ENCODE measurements around the gene LYZL6.

The LYZL6 gene, protein sequence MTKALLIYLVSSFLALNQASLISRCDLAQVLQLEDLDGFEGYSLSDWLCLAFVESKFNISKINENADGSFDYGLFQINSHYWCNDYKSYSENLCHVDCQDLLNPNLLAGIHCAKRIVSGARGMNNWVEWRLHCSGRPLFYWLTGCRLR

DNA sequence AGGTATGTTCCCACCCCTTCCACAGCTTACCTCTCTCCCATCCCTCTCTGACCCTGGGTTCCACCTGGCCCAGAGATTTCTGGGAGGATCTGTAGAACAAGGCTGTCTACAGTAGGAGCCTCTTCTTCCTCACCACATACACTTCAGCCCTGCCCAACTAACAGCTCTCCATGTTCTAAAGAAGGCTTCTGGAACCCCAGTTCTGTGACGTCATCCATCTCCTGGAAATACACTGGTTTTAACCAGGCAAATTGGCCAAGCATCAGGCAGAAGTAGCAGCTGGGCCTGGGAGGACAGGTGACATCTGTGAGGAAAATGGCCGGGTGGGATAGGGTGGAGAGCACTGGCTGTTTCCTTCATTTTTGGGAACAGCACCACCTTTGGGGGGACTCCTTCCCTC is at the start of gene LYZL6:
LYZL6 (minus strand) TSS at position 177 of the 400 bp plus-strand sequence. CDS start 4,357 bp downstream, outside the sequence.
- DNase-seq (ENCODE audit: low read depth in 2 of 3, low spot score in 2 of 3): no peak

DNA sequence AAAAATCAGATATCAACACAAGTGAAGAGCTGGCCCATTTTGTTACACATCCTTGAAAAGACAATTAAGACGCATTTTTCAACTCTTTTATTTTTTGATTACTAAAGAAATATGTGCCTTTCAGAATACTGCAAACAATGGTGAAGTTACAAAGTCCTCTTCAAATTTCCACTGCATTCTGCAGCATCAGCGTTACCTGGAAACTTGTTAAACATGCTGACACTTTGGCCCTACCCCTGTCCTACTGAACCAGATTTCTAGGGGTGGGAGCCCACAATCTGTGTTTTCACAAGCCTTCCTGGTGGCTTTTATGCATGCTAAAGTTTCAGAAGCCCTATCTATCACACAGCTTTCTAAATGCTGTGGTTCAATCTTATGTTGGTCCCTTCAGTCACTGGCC is 47.6 kb upstream of the LYZL6 start:
- no peak for DNase-seq (ENCODE audit: low read depth in 2 of 3, low spot score in 2 of 3)

DNA sequence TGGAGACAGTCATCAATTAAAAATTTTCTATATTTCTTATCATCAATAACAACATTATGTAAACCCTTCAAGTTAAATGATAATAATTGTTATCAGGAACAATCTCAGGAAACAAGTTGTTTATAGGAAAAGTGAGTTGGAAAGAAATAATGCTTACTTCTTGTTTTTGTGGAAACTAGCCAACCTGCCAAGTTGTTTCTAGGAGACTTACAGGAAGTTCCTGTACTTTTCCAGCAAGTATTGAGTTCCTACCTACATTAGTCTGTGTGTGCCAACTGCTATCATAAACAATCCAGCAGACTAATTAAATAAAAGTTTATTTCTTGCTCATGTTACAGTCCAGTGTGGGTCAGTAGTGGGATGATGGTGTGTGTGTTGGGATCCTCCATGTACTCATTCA is 44.7 kb upstream of the LYZL6 start:
- DNase-seq (ENCODE audit: low read depth in 2 of 3, low spot score in 2 of 3): no peak

DNA sequence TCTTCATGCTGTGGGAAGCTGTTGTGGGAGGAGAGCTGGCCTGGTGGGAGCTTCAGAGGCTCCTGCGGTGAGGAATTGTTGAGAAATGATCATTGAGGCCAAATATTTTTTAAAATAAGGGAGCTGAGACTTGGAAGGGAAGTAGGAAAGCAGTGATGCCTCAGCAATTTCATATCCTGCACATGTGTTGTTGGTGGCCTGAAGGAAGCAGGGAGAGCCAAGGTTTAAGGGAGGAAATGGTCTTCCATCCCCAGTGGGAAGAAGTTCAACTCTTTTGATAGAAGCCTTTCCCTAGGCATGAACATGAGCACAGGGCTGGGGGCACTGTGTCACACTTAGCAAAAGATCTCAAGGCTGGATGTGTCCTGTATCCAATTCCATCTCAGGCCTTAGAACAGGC is 43.1 kb upstream of the LYZL6 start, which contains the start of gene CCL14:
CCL14 (minus strand) TSS at position 87 of the 400 bp plus-strand sequence; CDS start at position 7, 80 bp downstream.
- no peak for DNase-seq (ENCODE audit: low read depth in 2 of 3, low spot score in 2 of 3)

DNA sequence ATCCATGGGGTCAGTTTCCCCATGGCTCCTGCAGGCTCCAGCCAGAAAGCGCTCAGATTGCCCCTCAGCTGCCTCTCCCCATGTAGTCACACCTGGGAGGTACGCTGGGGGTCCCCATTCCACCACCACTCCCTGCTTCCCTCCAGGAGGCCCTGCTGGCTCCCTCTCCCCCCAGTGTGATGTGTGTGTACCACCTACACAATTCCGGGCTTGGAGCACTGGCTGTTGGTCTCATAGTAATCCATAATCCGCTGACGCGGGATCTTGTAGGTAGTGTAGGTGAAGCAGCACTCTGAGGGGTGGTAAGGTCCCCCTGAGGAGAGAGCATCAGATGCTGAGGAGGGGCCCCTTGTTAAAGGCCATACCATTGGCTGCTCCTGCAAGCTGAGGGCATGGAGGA is 40.6 kb upstream of the LYZL6 start:
- no peak for DNase-seq (ENCODE audit: low read depth in 2 of 3, low spot score in 2 of 3)

DNA sequence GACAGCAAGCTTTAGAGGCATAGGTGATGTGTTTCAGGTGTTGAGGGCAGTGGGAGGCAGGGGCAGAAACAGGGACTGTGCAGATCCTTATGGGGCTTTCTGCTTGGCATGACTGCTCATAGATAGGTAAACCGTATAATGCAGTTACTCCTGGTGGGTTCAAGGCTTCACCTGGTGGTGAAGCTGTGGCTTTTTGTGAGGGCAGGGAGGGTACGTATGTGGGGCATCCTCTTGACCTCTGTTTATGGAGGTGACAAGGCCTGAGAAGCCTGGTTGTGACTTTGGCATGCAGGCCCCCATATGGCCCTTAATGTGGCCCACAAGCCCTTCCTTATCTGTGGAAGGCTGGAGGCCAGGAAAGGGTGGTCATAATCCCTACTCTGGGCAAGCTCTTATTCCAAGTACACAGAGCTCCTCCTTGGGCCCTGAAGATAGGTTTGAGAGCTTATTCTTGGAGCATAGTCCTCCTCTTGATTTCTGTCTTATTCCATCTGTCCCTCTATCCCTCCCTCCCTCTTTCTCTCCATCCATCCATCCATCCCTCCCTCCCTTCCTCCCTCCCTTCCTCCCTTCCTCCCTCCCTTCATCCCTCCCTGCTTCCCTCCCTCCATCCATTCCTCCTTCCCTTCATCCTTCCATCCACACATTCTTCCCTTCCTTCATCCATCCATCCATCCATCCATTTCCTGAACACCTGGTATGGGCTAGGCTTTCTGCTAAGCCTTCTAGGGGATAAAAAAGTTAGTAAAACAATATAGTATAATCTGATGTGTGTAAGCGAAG is 39.1 kb upstream of the LYZL6 start:
- no peak for DNase-seq (ENCODE audit: low read depth in 2 of 3, low spot score in 2 of 3)

DNA sequence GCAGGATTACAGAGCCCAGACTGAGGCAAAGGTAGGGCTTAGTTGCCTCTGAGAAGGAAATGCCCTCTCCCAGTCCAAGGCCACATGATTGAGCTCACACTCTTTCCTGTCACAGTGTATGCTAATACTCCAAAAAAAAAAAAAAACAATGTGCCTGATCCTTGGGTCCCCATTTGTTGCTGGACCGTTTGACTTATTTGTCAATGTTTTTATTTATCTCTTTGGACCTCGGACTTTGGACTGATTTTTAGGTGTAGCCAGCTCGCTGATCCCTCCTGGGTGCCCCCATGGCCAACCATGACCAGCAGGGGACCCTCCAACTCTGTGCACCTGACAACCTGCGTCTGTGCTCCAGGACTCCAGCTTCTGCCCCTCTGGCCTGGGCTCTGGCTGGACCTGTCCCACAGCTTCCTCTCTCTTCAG is 38.4 kb upstream of the LYZL6 start:
- no peak for DNase-seq (ENCODE audit: low read depth in 2 of 3, low spot score in 2 of 3)

DNA sequence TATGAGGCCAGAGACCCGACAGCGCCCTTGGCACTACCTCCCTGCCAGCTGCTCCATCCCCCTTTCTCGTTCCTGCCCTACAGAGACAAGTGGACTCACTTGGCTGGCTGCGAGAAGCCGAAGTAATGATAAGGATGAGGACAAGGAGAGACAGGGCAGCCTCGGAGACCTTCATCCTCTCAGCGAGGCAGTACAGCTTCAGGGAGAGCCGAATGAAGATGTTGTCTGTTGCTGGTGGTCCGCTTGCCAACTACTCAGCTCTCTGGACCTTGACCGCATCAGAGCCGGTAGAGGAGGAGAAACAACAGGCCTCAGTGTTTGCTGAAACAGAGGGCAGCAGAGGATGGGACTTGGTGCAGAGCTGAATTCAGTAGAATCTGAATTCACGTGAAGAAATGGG is 37.7 kb upstream of the LYZL6 start, which contains the start of gene CCL16:
CCL16 (minus strand) TSS at position 252 of the 400 bp plus-strand sequence; CDS start at position 175, 77 bp downstream.
- no peak for DNase-seq (ENCODE audit: low read depth in 2 of 3, low spot score in 2 of 3)

DNA sequence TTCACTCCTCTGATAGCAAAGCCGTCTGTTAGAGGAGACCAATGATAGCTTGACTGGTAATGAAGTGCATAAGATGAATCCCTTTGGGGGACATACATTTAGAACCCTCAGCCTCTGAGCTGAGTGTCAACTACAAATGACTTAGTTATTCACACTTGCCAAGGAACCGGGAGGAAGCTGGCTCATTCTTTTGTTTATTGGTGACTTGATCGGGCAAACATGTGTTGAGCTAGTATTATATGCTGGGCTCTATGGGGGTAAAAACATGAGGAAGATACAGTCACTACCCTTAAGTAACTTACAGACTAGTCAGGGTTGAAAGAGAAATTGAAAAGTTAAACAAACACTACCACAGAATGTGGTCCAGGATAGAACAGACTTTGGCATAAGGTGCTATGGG is 34.8 kb upstream of the LYZL6 start:
- no peak for DNase-seq (ENCODE audit: low read depth in 2 of 3, low spot score in 2 of 3)

DNA sequence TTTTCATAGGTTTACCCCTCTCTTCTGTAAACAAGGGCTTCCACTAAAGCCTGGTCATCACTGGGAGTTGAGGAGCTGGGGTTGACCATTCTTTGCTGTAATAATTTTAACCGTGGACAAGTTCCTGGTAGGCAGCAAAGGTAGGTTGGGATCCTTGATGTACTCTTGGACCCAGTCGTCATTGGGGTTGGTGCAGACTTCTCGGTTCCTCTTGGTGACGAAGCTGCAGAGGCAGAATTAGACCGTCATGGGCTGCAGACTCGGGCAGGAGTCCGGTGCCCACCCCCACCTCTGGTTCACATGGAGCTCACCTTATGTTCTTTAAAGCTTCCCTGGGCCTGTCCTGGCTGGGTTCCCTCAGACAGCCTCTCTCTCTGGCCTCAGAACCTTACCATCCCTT is 34.0 kb upstream of the LYZL6 start:
- DNase-seq (ENCODE audit: low read depth in 2 of 3, low spot score in 2 of 3): no peak

DNA sequence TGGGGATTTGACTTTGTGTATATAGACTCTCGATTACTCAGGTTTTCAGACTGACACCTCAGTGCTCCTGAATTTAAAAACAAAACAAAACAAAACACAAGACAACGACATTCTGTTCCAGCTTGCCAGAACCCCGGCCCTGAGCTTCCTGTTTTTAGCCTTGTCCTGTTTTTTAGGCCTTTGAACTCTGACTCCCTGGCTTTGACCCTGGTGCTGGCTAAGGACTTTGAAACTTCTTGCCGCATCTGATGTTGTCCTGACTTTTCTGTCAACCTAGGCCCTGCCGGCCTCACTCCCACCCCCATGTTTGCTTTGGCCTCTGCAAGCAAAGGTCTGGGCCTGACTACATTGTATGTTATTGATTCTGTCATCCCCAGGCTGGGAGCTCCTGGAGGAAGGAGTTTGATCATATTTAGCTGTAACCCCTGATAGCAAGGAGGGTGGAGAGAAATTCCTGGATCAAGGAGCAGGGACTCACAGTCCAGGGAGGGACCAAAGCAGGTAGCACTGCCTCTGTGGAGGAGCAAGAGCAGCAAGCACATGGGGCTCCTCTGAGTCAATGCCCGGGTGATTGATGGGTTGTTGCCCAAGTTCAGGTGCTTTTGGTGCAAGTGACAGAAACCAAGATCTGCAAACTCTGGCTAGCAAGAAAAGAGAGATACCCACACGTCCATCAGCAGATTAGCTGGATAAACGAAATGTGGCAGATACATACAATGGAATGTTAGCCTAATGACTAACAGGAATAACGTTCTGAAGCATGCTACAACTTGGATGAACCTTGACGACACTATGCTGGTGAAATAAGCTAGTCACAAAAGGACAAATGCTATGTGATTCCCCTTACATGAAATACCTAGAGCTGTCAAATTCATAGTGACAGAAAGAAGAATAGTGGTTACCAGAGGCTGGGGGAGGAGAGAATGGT is 30.1 kb upstream of the LYZL6 start:
- no peak for DNase-seq (ENCODE audit: low read depth in 2 of 3, low spot score in 2 of 3)

DNA sequence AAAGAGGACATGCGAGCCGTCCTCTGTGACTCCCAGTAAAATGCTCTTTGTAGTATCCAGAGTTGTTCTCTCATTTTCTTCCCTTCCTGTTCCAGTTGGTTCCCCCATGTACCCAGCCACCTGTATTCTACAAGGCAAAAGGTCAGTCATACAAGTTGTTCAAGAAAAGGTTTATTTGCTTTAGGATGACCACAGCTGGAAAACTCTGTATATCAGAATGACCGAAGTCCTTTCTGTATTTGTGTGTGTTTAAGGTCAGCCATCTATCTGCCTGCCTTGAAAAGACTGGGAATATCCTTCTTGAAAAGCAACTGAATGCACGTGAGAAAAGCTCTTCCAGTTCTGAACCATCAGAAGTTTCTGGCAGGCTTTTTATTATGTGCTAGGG is 29.4 kb upstream of the LYZL6 start:
- no peak for DNase-seq (ENCODE audit: low read depth in 2 of 3, low spot score in 2 of 3)

DNA sequence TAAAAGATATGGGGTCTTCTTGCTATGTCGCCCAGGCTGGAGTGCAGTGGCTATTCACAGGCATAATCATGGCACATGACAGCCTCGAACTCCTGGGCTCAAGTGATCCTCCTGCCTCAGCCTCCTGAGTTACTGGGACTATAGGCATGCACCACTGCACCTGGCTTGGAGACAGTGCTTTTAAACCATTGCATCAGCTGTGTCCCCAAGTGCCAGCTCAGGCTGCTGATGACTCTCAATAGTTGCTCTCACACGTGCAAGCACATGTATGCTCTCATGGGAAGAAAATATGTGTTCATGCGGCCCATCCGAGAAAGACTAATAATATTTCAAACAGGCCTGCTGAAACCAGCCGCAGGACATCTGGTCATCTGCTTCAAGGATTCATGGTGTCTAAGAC is 29.0 kb upstream of the LYZL6 start:
- no peak for DNase-seq (ENCODE audit: low read depth in 2 of 3, low spot score in 2 of 3)

DNA sequence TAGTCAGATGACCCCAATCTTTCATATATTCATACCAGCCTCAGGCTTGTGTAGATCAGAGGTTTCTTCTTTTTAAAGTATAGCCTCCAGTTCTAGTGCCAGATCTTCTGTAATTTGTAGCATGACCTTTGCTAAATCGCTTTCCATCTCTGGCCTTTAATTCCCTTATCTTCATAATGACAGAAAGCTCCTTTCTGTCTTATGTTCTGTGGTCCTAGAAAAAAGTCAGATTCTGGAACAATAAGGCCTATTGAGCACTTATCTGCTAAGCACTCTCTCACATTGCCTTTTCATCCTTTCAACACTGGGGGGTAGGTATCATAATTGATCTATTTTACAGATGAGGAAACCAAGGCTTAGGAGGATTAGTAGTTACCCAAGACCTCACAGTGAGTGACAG is 28.6 kb upstream of the LYZL6 start:
- no peak for DNase-seq (ENCODE audit: low read depth in 2 of 3, low spot score in 2 of 3)

DNA sequence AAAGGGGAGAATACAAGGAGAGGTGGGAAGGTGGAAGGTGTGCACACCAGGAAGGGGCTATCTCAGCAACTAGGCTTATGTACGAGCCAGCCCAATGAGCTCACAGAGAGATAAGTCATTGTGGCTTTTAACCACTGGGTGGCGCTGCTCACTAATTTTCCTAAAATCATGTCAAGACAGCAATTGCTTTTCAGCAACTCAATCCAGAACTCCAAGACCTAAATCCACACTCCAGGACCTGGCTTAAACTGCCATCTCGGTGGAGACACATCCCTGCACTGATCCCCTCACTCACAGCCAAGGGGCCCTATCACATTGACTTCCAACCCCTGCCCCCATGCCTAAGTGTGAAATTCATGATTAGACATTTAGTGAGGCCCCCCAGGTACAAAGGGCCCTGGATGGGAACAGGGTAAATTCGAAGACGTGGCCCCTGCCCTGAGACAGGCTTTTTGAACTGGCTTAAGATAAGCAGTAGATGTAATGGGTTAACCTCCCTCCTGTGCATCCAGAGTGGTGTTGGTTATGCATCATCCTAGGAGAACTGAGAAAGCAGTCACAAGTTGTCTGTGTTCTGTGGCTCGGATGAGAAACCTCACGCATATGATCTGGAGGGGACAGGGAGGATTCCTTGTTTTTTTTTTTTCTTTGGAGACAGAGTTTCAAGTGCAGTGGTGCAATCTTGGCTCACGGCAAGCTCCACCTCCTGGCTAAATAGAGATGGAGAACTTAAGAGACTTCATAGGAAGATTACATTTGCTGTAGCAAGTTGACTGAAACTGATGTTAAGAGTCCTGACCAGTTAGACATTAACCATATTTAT is 26.3 kb upstream of the LYZL6 start:
- peak; percentile 23 to 63 (median 53) for DNase-seq (ENCODE audit: low read depth in 2 of 3, low spot score in 2 of 3)

DNA sequence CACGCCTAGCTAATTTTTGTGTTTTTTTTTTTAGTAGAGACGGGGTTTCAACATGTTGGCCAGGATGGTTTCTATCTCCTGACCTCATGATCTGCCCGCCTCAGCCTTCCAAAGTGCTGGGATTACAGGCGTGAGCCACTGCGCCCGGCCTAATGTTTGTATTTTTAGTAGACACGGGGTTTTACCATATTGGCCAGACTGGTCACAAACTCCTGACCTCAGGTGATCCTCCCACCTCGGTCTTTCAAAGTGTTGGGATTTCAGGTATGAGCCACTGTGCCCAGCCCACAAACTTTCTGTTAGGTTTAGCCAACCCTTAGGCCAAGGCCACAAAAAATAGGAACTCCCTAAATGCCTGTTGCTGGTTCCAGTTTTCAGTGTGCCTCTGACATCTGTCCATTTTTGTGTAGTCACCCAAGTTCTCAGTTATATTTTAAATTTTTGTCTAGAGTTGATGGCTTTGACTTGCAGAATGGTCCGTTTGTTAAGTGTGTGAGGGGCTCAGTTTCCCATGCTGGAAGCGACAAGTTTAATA is 25.1 kb upstream of the LYZL6 start:
- DNase-seq (ENCODE audit: low read depth in 2 of 3, low spot score in 2 of 3): no peak

DNA sequence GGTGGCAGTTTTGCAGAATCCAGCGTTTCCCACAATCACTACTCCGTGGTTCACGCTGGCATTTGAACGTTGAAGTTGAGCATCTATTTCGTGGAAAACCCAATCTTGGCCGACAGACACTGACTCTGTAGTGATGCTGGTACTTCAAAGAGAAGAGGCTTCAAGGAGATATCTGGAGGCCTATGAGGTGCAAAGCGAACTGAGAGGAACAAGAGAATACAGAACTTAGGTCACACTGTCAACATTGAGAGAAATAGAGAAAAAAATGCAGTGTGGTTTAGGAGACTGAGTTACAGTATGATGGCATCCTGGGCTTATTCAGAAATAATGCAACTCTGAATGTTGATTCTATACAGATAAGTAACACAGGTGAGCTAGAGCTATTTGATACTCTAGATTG is 21.8 kb upstream of the LYZL6 start:
- no peak for DNase-seq (ENCODE audit: low read depth in 2 of 3, low spot score in 2 of 3)

DNA sequence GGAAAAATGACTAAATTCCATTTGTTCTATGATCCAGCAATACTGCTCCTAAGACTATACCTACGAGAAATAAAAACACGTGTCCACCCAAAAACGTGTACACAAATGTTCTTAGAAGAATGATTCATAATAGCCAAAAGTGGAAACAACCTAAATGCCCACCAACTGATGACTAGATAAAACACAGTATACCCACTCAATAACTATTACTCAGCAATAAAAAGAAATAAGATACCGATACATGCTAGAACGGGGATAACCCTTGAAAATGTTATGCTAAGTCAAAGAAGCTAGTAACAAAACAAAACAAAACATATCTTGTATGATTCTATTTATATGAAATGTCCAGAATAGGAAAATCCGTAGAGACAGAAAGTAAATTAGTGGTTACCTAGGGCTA is 20.1 kb upstream of the LYZL6 start:
- DNase-seq (ENCODE audit: low read depth in 2 of 3, low spot score in 2 of 3): no peak

DNA sequence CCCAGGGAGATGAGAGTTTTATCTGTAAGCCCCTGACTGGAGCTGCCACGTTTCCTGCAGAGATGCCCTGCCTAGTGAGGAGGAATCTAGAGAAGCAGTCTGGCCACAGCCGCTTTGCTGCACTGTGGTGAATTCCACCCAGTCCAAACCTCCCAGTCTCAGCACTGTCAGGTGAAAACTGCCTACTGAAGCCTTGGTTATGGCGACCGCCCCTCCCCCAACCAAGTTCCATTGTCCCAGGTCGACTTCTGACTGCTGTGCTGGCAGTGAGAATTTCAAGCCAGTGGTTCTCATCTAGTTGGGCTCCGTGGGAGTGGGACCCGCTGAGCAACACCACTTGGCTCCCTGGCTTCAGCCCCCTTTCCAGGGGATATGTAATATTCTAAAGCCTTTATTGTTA is 10.2 kb upstream of the LYZL6 start:
- no peak for DNase-seq (ENCODE audit: low read depth in 2 of 3, low spot score in 2 of 3)

DNA sequence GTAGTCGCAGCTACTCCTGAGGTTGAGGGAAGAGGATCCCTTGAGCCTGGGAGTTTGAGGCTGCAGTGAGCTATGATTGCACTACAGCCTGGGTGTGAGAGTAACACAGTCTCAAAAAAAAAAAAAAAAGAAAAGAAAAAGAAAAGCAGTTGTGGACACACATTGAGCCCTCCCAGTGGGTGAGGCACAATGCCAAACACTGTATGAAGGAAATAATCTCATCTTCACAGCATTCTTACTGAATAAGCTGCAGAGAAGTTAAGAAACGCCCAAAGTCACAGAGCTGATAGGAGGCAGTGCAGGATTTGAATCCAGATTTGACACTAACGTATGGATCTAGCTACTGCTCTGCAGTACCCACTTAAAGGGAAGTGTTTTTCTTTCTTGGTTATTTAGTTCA is 5.9 kb upstream of the LYZL6 start:
- DNase-seq (ENCODE audit: low read depth in 2 of 3, low spot score in 2 of 3): no peak

DNA sequence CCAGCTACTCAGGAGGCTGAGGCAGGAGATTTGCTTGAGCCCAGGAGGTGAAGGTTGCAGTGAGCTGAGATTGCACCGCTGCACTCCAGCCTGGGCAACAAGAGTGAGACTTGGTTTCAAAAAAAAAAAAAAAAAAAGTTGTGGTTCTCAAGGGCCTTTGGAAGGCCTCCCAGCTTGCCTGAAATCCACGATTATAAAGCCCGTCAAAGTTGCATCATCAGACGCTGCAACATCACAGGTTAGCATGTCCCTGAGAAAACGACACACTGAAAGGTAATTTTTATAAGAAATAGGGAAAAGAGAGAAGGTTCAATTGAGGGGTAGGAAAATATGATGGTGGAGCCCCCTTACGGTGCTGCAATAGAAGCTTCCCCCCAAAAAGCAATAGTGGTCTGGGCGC is 4.6 kb upstream of the LYZL6 start:
- DNase-seq (ENCODE audit: low read depth in 2 of 3, low spot score in 2 of 3): no peak

Data from activated CD8-positive, alpha-beta memory T cell treated with anti-CD3 and anti-CD28 coated beads for 48 hours (primary cell).